ENCODE data around the gene TMEM132C. TPM values are rescaled to one million over a fixed set of nuclear protein-coding genes. Genes with fewer than 3 reads are reported as not detected.

TMEM132C gene
- total RNA-seq = not detected
- polyA plus RNA-seq = not detected

DNA sequence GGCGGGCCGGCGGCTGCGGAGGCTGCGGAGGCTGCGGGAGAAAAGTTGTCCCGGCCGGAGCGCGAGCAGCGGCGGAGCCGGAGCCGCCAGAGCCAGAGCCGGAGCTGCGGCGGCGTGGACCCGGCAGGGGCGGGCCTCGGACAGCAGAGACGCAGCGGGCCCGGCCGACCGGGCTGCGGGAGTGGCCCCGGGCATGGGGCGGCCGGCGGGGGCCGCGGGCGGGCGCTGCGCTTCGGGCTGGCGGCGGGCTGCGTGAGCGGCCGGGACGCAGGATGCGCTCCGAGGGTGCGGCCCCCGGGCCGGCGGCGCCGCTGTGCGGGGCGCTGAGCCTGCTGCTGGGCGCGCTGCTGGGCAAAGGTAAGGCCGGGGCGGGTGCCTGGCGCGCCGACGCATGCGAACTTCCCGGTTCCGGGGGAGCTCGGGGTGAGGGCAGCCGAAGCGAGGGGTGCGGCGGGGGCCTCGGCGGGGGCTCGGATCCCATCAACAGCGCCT lies at the start of gene TMEM132C:
TSS of gene TMEM132C (plus strand) at position 40 of the 492 bp plus-strand sequence. CDS start at position 273, 233 bp downstream.
- no peaks in the 10 kb centered on the region for H3K27me3 ChIP-seq (ENCODE audit: insufficient read depth, low read length)
- ChIA-PET CTCF (ENCODE audit: partially characterized antibody) (no interaction called here), POLR2A (ENCODE audit: partially characterized antibody) (no interaction called here)
- intact Hi-C loops (cut with micrococcal nuclease) = no loop called here
- no peak within 1 kb of the TSS for H3K4me3 Mint-ChIP-seq
- H3K36me3 ChIP-seq (ENCODE audit: insufficient read depth, low read length) = no peaks in the 10 kb centered on the region
- H3K27me3 Mint-ChIP-seq = peaks cover 14 to 25% of the 10 kb centered on the region in 2 donors
- H3K4me1 Mint-ChIP-seq = peaks cover 0 to 2% (median 0%) of the 10 kb centered on the region in 4 donors
- H3K27ac Mint-ChIP-seq = no peak within 1 kb of the TSS
- no peaks in the 10 kb centered on the region for H3K9me3 ChIP-seq (ENCODE audit: control insufficient read depth in 1 of 2, low read length in 2 of 2)
- H3K36me3 Mint-ChIP-seq = no peaks in the 10 kb centered on the region
- peaks cover 0 to 16% (median 3%) of the 10 kb centered on the region in 8 donors for H3K9me3 Mint-ChIP-seq
- no peak within 1 kb of the TSS for H3K4me3 ChIP-seq (ENCODE audit: low read length in 2 of 2)
- H3K27ac ChIP-seq (ENCODE audit: low read depth, low read length) = no peak within 1 kb of the TSS
- H3K4me1 ChIP-seq (ENCODE audit: insufficient read depth, low read length) = no peaks in the 10 kb centered on the region
- DNase-seq = no peak

DNA sequence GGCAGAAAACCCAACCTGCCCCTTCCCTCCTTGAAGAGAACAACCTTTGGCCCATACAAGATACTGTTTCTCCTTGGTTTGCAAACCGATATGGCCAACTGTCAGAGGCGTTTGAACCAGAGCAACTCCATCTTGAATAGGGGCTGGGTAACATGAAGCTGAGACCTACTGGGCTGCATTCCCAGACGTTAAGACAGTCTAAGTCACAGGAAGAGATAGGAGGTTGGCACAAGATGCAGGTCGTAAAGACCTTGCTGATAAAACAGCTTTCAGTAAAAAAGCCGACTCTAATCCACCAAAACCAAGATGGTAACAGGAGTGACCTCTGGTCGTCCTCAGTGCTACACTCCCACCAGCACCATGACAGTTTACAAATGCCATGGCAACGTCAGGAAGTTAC lies 42.7 kb upstream of the TMEM132C start:
- Histone ChIP-seq H3K27me3 (ENCODE audit: insufficient read depth, low read length) (no peaks in the 10 kb centered on the region), H3K36me3 (ENCODE audit: insufficient read depth, low read length) (no peaks in the 10 kb centered on the region), H3K4me1 (ENCODE audit: insufficient read depth, low read length) (no peaks in the 10 kb centered on the region), H3K9me3 (ENCODE audit: control insufficient read depth in 1 of 2, low read length in 2 of 2) (no peaks in the 10 kb centered on the region), H3K4me3 (ENCODE audit: low read length in 2 of 2) (no peak overlapping the region), H3K27ac (ENCODE audit: low read depth, low read length) (no peak overlapping the region)
- Mint-ChIP-seq H3K27ac (no peak overlapping the region), H3K36me3 (no peaks in the 10 kb centered on the region), H3K4me3 (no peak overlapping the region), H3K4me1 (no peaks in the 10 kb centered on the region), H3K27me3 (no peaks in the 10 kb centered on the region), H3K9me3 (peaks cover 0 to 9% (median 6%) of the 10 kb centered on the region in 8 donors)
- ChIA-PET CTCF (ENCODE audit: partially characterized antibody) (no interaction called here), POLR2A (ENCODE audit: partially characterized antibody) (no interaction called here)
- intact Hi-C loops (cut with micrococcal nuclease) = no loop called here
- DNase-seq = no peak

DNA sequence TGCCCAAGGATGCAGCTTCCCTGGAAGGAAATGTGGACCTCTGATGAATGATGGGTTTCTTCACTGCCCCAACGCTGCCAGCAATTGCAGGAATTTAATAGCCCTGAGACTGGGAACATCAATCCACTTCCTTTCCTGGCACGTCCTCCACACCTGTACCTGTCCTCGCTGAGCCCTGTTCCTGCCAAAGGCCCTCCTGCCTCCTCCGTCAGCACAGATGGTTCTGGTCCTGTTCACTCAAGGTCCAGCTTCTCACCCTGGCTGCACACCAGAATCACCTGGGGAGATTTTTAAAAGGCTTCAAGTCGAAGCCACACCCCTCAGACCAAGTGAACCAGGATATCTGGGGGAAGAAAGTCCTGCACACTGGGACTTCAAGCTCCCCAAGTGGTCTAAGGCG lies 38.4 kb upstream of the TMEM132C start:
- no peaks in the 10 kb centered on the region for H3K9me3 ChIP-seq (ENCODE audit: control insufficient read depth in 1 of 2, low read length in 2 of 2)
- Mint-ChIP-seq H3K27ac (no peak overlapping the region), H3K36me3 (no peaks in the 10 kb centered on the region), H3K27me3 (no peaks in the 10 kb centered on the region), H3K9me3 (peaks cover 0 to 17% (median 3%) of the 10 kb centered on the region in 8 donors), H3K4me1 (no peaks in the 10 kb centered on the region), H3K4me3 (no peak overlapping the region)
- no peaks in the 10 kb centered on the region for H3K36me3 ChIP-seq (ENCODE audit: insufficient read depth, low read length)
- POLR2A ChIA-PET (ENCODE audit: partially characterized antibody) = no interaction called here
- no peak overlapping the region for H3K27ac ChIP-seq (ENCODE audit: low read depth, low read length)
- intact Hi-C loops (cut with micrococcal nuclease) = no loop called here
- DNase-seq = no peak
- no peaks in the 10 kb centered on the region for H3K4me1 ChIP-seq (ENCODE audit: insufficient read depth, low read length)
- H3K27me3 ChIP-seq (ENCODE audit: insufficient read depth, low read length) = no peaks in the 10 kb centered on the region
- H3K4me3 ChIP-seq (ENCODE audit: low read length in 2 of 2) = no peak overlapping the region
- CTCF ChIA-PET (ENCODE audit: partially characterized antibody) = no interaction called here

DNA sequence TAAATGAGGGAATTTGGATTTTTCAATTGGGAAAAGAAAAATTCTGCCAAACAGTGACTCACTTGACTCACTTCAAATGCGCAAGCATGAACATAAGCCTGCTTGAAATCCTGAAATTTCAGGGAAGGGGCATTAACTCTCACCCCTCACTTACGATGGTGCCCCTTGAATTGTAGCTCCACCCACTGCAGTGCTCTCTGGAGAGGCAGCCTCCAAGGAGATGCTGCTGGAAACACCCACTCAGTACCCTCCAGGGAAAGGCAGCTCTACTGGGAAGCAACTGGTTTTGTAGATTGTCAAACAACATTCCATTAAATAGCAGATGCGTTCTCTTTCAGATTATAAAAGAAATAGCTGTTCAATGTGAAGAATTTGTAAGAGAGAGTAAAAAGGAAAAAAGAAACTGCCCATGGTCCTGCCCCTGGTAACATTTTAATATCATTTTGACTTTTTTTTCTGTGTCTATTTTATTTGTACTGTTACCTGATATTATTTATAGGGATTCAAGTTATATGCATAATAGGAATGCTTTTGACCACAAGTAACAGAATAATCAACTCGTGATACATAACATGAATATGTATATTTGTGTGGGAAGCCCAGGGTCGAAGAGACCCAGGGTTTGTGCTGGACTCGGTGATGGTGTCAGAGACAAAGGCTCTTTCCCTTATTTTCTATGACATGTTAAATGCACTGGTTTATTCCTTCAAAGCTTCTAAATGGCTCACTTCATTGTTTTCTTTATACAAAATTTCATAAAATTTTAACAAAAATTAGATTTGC lies 31.1 kb upstream of the TMEM132C start:
- H3K36me3 ChIP-seq (ENCODE audit: insufficient read depth, low read length) = no peaks in the 10 kb centered on the region
- intact Hi-C loops (cut with micrococcal nuclease) = no loop called here
- H3K9me3 ChIP-seq (ENCODE audit: control insufficient read depth in 1 of 2, low read length in 2 of 2) = no peaks in the 10 kb centered on the region
- Mint-ChIP-seq H3K9me3 (peaks cover 0 to 11% (median 5%) of the 10 kb centered on the region in 8 donors), H3K36me3 (no peaks in the 10 kb centered on the region), H3K4me1 (no peaks in the 10 kb centered on the region), H3K27me3 (no peaks in the 10 kb centered on the region), H3K27ac (no peak overlapping the region), H3K4me3 (no peak overlapping the region)
- DNase-seq = no peak
- POLR2A ChIA-PET (ENCODE audit: partially characterized antibody) = no interaction called here
- no peak overlapping the region for H3K27ac ChIP-seq (ENCODE audit: low read depth, low read length)
- H3K27me3 ChIP-seq (ENCODE audit: insufficient read depth, low read length) = no peaks in the 10 kb centered on the region
- H3K4me1 ChIP-seq (ENCODE audit: insufficient read depth, low read length) = no peaks in the 10 kb centered on the region
- no peak overlapping the region for H3K4me3 ChIP-seq (ENCODE audit: low read length in 2 of 2)
- CTCF ChIA-PET (ENCODE audit: partially characterized antibody) = no interaction called here

DNA sequence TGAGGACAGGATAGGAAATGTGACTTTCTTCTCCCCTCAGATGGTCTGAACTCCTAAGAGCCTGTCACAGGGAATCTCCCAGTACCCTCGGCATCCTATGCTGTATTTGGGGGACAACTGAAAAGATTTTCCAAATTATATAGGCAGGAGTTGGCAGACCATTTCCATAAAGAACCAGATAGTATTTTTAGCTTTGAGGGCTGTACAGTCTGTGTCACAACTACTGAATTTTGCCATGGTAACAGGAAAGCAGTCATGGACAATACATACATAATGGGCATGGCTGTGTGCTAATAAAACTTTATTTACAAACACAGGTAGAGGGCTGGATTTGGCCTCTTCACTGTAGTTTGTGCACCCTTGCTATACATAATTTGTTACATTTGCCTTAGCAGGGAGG lies 30.4 kb upstream of the TMEM132C start:
- no peaks in the 10 kb centered on the region for H3K36me3 Mint-ChIP-seq
- no peaks in the 10 kb centered on the region for H3K4me1 ChIP-seq (ENCODE audit: insufficient read depth, low read length)
- POLR2A ChIA-PET (ENCODE audit: partially characterized antibody) = no interaction called here
- no peak overlapping the region for H3K4me3 Mint-ChIP-seq
- H3K4me1 Mint-ChIP-seq = no peaks in the 10 kb centered on the region
- DNase-seq = no peak
- H3K27me3 ChIP-seq (ENCODE audit: insufficient read depth, low read length) = no peaks in the 10 kb centered on the region
- no peaks in the 10 kb centered on the region for H3K27me3 Mint-ChIP-seq
- peaks cover 0 to 11% (median 5%) of the 10 kb centered on the region in 8 donors for H3K9me3 Mint-ChIP-seq
- CTCF ChIA-PET (ENCODE audit: partially characterized antibody) = no interaction called here
- no peaks in the 10 kb centered on the region for H3K9me3 ChIP-seq (ENCODE audit: control insufficient read depth in 1 of 2, low read length in 2 of 2)
- no peak overlapping the region for H3K27ac ChIP-seq (ENCODE audit: low read depth, low read length)
- H3K36me3 ChIP-seq (ENCODE audit: insufficient read depth, low read length) = no peaks in the 10 kb centered on the region
- H3K4me3 ChIP-seq (ENCODE audit: low read length in 2 of 2) = no peak overlapping the region
- no peak overlapping the region for H3K27ac Mint-ChIP-seq
- intact Hi-C loops (cut with micrococcal nuclease) = no loop called here

DNA sequence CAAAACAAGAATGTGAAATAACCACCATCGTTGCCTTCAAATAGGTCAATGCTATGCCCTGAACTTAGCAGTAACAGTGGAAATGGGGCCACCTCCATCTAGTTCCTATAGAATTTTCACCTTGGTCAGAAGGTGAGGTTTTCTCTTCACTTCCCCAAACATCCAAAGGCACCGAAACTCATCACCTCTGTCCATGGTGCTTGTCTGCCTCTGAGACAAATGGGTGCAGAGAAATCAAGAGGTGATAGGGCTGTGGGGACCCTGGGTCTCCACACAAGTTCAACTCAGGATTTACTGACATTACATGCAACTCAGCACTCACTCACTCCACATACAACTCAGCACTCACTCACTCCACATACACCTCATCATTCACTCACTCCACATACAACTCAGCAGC lies 26.2 kb upstream of the TMEM132C start:
- H3K4me3 ChIP-seq (ENCODE audit: low read length in 2 of 2) = no peak overlapping the region
- intact Hi-C loops (cut with micrococcal nuclease) = no loop called here
- no peaks in the 10 kb centered on the region for H3K9me3 ChIP-seq (ENCODE audit: control insufficient read depth in 1 of 2, low read length in 2 of 2)
- no peak overlapping the region for H3K27ac ChIP-seq (ENCODE audit: low read depth, low read length)
- H3K36me3 ChIP-seq (ENCODE audit: insufficient read depth, low read length) = no peaks in the 10 kb centered on the region
- Mint-ChIP-seq H3K36me3 (no peaks in the 10 kb centered on the region), H3K4me1 (no peaks in the 10 kb centered on the region), H3K9me3 (peaks cover 0 to 9% (median 6%) of the 10 kb centered on the region in 8 donors), H3K4me3 (no peak overlapping the region), H3K27ac (no peak overlapping the region), H3K27me3 (no peaks in the 10 kb centered on the region)
- no peaks in the 10 kb centered on the region for H3K4me1 ChIP-seq (ENCODE audit: insufficient read depth, low read length)
- no peaks in the 10 kb centered on the region for H3K27me3 ChIP-seq (ENCODE audit: insufficient read depth, low read length)
- CTCF ChIA-PET (ENCODE audit: partially characterized antibody) = no interaction called here
- DNase-seq = no peak
- POLR2A ChIA-PET (ENCODE audit: partially characterized antibody) = no interaction called here

DNA sequence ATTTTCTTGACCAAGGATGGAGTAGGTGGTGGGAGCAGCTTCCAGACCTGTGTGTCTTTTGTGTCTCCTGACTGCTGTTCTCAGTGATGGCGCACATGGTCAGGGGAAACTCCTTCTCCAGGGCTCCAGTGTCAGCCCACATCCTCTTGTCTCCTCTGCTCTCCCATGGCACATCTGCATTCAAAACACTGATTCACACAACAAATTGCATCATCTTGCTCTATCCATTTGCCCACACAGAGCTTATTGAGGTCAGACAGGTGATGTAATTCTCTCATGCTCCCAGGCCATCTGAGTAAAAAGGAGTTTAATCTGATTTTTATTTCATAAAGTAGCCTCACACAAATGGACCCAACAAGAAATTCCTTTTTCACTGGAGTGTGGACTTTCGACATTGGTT lies 21.8 kb upstream of the TMEM132C start:
- H3K27ac ChIP-seq (ENCODE audit: low read depth, low read length) = no peak overlapping the region
- H3K4me1 Mint-ChIP-seq = no peaks in the 10 kb centered on the region
- no peaks in the 10 kb centered on the region for H3K36me3 Mint-ChIP-seq
- no peaks in the 10 kb centered on the region for H3K27me3 Mint-ChIP-seq
- ChIA-PET CTCF (ENCODE audit: partially characterized antibody) (no interaction called here), POLR2A (ENCODE audit: partially characterized antibody) (no interaction called here)
- no peak overlapping the region for H3K4me3 Mint-ChIP-seq
- H3K4me1 ChIP-seq (ENCODE audit: insufficient read depth, low read length) = no peaks in the 10 kb centered on the region
- H3K27me3 ChIP-seq (ENCODE audit: insufficient read depth, low read length) = no peaks in the 10 kb centered on the region
- no peaks in the 10 kb centered on the region for H3K9me3 ChIP-seq (ENCODE audit: control insufficient read depth in 1 of 2, low read length in 2 of 2)
- DNase-seq = no peak
- H3K36me3 ChIP-seq (ENCODE audit: insufficient read depth, low read length) = no peaks in the 10 kb centered on the region
- no peak overlapping the region for H3K4me3 ChIP-seq (ENCODE audit: low read length in 2 of 2)
- peaks cover 2 to 11% (median 5%) of the 10 kb centered on the region in 8 donors for H3K9me3 Mint-ChIP-seq
- intact Hi-C loops (cut with micrococcal nuclease) = no loop called here
- H3K27ac Mint-ChIP-seq = no peak overlapping the region
